ENCODE data around the gene CES3.

Gene CES3

GRCh38 chr16:67006930-67007658 is 46.0 kb downstream of the CES3 start:
- peak; percentile 27 for DNase-seq

- DNase-seq, result no peak
These were observed 48.1 kb downstream of the CES3 start for GRCh38 chr16:67009158-67009557.

DNA sequence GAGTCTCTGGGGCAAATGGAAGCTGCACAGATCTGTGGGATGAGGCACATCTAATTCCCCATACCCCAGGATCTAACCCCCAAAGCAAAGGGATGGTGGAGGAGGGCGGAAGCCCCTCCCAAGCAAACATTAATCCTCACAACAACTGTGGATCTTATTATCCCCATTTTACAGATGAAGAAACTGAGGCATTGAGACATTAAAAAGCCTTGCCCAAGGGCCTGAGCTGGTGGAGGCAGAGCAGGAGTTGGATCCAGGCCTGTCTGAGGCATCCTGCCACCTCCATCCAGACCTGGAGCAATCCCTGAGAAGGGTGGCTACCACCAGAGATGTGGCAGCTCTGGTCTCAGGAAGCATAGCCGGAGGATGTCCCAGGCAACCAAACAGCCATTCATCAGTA is 50.2 kb downstream of the CES3 start:
- DNase-seq, result no peak

- DNase-seq, result no peak
These were observed 52.3 kb downstream of the CES3 start for GRCh38 chr16:67013233-67013822.

DNA sequence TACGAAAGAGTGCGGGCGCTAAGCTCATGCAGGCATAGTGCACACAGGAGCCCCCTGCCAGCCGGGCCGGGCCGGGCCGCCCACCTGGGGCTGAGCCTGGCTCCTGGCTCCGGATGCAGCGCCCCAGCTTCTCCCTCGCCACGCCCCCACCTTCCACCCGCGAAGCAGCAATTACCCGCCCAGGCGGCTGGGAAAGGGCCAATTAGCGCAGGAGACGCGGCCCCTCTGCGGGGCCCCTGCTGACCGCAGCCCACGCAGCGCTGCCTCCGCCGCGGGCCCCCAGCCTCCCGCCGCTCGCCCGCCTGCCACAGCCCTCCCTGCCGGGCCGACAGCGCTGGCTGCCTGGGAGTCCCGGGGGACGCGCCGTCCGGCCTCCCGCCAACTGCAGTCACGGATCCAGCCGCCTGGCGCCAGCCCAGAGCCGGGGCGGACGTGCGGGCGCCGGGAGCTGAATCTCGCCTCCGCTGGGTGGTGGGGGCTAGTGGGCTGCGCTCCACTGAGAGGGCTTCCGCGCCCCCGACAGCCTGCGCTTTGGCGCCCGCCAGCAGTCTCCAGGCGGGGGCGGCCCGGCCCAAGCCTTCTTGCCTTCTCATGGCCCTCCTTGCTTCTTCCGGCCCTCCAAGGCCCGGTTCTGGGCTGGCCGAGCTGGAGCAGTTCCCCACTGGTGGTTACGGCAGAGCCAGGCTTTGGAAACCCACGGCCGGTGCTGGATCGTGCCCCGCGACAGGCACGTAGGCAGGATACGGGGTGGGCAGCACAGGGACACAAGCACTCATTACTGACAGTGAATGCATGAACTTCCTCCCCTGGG is 53.0 kb downstream of the CES3 start:
- DNase-seq, result peak; percentile 73

GRCh38 chr16:67014634-67015312 is 53.7 kb downstream of the CES3 start:
- DNase-seq, result no peak

DNA sequence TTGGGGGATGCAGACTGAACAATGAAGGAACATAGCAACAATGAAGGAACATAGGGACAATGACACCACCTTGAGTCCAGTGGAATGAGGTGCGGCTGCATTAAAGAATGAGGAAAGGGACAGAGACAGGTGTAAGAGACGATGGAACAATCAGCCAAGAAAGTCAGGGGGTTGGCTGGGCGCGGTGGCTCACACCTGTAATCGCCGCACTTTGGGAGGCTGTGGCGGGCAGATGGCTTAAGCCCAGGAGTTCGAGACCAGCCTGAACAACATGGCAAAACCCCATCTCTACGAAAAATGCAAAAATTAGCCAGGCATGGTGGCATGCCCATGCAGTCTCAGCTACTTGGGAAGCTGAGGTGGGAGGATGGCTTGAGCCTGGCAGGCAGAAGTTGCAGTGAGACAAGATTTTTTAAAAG is 54.3 kb downstream of the CES3 start:
- DNase-seq, result no peak

DNA sequence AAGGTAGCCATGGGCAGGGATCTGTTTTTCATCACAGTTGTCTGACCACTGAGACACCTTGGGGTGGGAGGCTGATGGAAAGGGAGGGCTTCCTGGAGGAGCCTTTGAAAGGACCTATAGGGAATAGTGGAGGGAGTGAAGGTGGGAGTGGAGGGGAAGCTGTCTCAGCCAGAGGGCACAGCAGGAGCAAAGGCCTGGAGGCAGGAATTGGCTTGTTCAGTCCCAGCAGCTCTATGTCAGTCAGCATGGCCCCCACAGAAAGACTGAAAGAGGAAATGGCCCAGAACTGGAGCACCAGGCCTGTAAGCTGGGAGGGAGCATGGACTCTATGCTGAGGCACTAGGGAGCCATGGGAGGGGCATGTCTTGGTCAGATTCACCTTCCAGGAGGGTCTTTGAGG is 55.1 kb downstream of the CES3 start:
- no peak for DNase-seq

DNA sequence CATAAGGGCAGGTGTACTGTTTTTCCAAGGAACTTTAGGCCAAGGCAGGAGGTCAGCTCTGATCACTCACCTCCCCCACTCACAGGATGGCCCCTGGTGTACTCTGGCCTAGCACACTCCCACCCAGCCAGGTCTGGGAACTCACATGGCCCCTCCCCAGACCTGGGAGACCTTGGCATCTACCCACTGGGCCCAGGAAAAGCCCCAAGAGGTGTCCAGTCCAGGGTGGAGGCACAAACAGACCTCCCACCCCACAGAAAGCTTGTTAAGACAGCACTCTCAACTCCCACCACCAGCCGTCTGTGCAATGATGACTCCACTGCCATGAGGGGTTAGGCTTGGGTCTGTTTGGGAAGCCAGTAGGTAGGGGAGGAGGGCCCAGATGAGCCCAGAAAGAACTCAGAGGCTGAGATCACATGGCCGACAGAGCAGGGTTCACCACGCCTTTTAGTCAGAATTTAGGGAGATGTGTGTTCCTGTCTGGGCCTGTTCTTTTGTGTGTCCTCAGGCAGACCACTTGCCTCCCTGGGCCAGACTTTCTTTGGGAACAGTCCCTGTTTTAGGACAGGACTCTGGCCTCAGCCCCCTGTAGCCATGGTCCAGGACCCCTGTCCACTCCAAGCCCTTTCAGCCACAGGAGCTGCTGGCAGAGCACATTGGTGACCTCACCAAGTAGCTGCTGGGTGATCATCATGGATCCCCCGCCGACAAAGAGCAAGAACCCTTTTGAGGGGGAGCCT is 55.8 kb downstream of the CES3 start:
- DNase-seq, result no peak

DNA sequence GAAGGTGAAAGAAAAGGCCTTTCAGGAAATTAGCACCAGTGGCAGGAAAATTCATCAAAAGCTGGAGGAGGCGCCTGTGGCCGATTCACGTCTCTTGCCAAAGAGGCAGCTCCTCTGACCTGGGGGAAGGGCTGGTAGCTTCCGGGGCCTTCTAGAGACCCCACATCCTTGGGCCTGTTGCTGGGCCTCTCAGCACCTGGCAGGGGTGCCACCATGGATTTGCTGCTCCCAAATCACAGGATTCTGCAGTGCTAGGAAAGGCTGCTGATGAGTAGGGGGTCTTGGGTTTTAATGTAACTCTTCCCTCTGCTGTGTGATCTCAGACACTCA is 56.3 kb downstream of the CES3 start:
- DNase-seq, result no peak

GRCh38 chr16:67017810-67018488 is 56.9 kb downstream of the CES3 start:
- peak; percentile 92 for DNase-seq

GRCh38 chr16:67019171-67019570 is 58.1 kb downstream of the CES3 start:
- DNase-seq, result no peak

DNA sequence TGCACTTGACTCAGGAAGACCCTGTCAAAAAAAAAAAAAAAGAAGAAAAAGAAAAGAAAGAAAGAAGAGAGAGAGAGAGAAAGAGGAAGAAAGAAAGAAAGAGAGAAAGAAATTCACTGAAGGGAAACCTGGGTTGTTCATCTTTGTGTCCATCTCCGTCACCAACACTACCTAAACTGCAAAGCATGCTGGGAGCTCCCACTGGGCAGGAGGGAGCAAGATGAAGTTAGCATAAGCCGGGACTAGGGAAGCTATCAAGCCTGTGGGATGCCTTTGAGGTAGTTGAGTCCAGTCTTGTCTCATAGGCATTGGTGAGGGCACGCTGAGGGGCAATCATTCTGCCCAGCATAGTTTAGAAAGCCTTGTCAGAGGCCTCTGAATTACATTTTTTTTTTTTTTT is 60.3 kb downstream of the CES3 start:
- DNase-seq, result no peak

GRCh38 chr16:67022531-67023214 is 61.6 kb downstream of the CES3 start:
- DNase-seq, result peak; percentile 40

GRCh38 chr16:67023689-67024088 is 62.6 kb downstream of the CES3 start:
- no peak for DNase-seq
